SK-N-MC (cell line): Measurements from ENCODE around the gene PEX14.

Source experiments
- DNase-seq: peaks from one replicate; pipeline ENCODE4 v3.0.0-alpha.2; 2011; ENCODE audit warnings: low read depth, low spot score
- H3K27ac ChIP-seq: fragments of 200-600 bp; sonication (generic); 2 replicates; pipeline ENCODE4 v1.5.1; 2016; ENCODE audit warnings: mixed run types
- H3K36me3 ChIP-seq: fragments of 200-600 bp; sonication (generic); 2 replicates; pipeline ENCODE4 v1.6.1; 2017; ENCODE audit warnings: antibody characterized with exemption, low read length, mixed read lengths; ENCODE audit not compliant: insufficient read depth
- H3K4me3 ChIP-seq: fragments of 200-600 bp; sonication (generic); 2 replicates; pipeline ENCODE4 v1.5.1; 2016
- H3K9ac ChIP-seq: fragments of 200-600 bp; sonication (generic); 2 replicates; pipeline ENCODE4 v1.8.0; 2017; ENCODE audit warnings: mixed run types, mixed read lengths; ENCODE audit not compliant: insufficient read length
- H3K9me3 ChIP-seq: fragments of 200-600 bp; sonication (generic); 2 replicates; pipeline ENCODE4 v1.6.1; 2017; ENCODE audit warnings: low read depth, mild to moderate bottlenecking, antibody characterized with exemption, low read length, moderate library complexity, mixed read lengths
- EZH2 ChIP-seq: fragments of 200-600 bp; sonication (generic); IDR thresholded peaks from one replicate; pipeline ENCODE4 v1.6.1; 2017; ENCODE audit warnings: antibody characterized with exemption
- FOXP2 ChIP-seq: optimal IDR thresholded peaks from 2 replicates; pipeline ENCODE3; 2011; ENCODE audit warnings: mild to moderate bottlenecking, moderate library complexity; ENCODE audit not compliant: insufficient read depth; ENCODE audit errors: extremely low read length, control extremely low read depth
- POLR2AphosphoS5 ChIP-seq: IDR thresholded peaks from 2 replicates; pipeline ENCODE4 v1.6.1; 2012; ENCODE audit warnings: mild to moderate bottlenecking, low read depth, low read length, borderline replicate concordance

The PEX14 gene

DNA sequence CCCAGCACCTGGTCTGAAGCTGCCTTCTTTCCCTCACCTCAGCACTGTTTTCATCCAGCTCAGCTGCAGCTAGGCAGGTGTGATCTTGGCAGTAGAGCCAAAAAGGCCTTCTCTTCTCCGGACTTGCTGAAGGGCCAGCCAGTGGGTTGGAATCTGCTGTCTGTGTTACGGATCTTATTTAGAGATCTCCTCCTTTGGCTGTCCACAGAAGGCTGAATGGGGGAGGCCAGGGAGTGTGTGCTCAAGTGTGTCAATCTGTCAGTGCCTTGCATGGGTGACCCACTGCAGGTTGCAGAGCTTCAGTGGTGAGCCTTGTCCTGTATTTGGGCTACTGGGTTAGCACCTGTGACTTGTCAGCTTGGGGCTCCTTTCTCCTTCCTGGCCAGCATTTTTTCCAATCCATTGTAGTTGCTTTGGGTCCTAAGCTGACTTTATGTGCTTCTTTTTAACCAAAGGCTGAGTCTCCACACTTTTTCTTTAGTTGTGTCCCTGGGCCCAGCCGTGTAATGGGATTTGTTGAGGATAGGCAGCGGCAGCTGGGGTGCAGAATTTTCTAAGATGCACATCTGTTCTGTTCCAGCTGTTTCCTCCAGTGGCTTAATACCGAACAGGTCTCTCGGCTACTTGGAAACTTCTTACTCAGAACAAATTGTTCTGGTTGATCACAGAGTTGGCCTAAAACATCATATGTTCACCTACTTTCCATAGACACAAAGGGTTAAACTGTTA is 126.8 kb downstream of the PEX14 start:
- H3K4me3 ChIP-seq, result no peak overlapping the region
- H3K36me3 ChIP-seq, result no peaks in the 10 kb centered on the region; the same call in 1 of the 2 replicates
- no peak for TF ChIP-seq FOXP2
- TF ChIP-seq POLR2AphosphoS5, result no peak
- TF ChIP-seq EZH2, result no peak
- no peak overlapping the region for H3K27ac ChIP-seq
- H3K9me3 ChIP-seq, result no peaks in the 10 kb centered on the region
- H3K9ac ChIP-seq, result peak overlapping the region; percentile 23
- DNase-seq, result no peak

- Histone ChIP-seq H3K36me3 (no peaks in the 10 kb centered on the region; the same call in 1 of the 2 replicates), H3K4me3 (no peak overlapping the region), H3K27ac (no peak overlapping the region), H3K9ac (no peak overlapping the region), H3K9me3 (no peaks in the 10 kb centered on the region)
- no peak for DNase-seq
- TF ChIP-seq FOXP2 (no peak), POLR2AphosphoS5 (no peak), EZH2 (no peak)
Measured at GRCh38 chr1:10602936-10603335, 128.2 kb downstream of the PEX14 start.

DNA sequence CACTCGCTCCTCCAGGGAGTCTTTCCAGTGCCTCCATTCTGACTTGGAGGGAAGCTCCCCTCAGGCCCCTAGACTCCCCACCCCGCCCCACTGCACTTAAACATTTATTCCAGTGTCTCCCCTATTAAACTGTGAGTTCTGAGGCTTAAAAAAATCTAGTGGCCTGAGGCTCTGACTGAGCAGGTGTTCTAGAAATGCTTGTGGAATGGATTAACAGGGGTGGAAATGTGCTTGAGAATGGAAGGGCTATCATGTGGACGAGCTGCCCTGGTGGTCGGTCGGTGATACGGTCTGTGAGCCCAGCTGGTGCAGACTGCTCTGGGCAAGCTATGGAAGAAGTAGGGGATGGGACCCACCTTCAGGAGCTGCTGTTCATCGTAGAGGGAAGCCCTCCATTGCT is 130.2 kb downstream of the PEX14 start:
- TF ChIP-seq EZH2 (no peak), FOXP2 (no peak), POLR2AphosphoS5 (no peak)
- H3K36me3 ChIP-seq, result no peaks in the 10 kb centered on the region
- no peak overlapping the region for H3K9ac ChIP-seq
- DNase-seq, result no peak
- no peak overlapping the region for H3K4me3 ChIP-seq
- H3K27ac ChIP-seq, result no peak overlapping the region
- no peaks in the 10 kb centered on the region for H3K9me3 ChIP-seq

GRCh38 chr1:10606064-10606463 is 131.3 kb downstream of the PEX14 start:
- Histone ChIP-seq H3K9me3 (no peaks in the 10 kb centered on the region), H3K36me3 (no peaks in the 10 kb centered on the region), H3K4me3 (no peak overlapping the region), H3K27ac (0 out of 2 replicates have a peak overlapping the region, but pooled peaks have one; percentile 42), H3K9ac (no peak overlapping the region)
- DNase-seq, result no peak
- no peak for TF ChIP-seq POLR2AphosphoS5
- no peak for TF ChIP-seq EZH2
- TF ChIP-seq FOXP2, result no peak

DNA sequence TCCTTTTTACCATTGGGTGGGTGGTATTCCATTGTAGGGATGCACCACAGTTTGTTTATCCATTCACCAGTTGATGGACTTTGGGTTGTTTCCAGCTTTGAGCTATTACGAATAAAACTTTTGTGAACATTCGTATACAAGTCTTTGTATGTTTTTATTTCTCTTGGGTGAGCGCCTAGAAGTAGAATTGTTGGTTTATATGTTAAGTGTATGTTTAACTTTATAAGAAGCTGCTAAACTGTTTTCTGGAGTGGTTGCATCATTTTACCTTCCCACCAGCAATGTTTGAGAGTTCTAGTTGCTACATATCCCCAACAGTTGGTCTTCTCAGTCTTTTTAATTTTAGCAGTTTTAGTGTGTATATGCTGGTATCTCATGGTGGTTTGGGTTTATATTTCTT is 132.5 kb downstream of the PEX14 start:
- TF ChIP-seq FOXP2 (no peak), POLR2AphosphoS5 (no peak), EZH2 (no peak)

GRCh38 chr1:10608690-10609089 is 133.9 kb downstream of the PEX14 start:
- no peaks in the 10 kb centered on the region for H3K36me3 ChIP-seq
- no peak for TF ChIP-seq FOXP2
- no peak for TF ChIP-seq POLR2AphosphoS5
- no peak for TF ChIP-seq EZH2

More for the DNA sequence above, 132.5 kb downstream of the PEX14 start:
- no peaks in the 10 kb centered on the region for H3K36me3 ChIP-seq
- H3K9me3 ChIP-seq, result no peaks in the 10 kb centered on the region
- H3K9ac ChIP-seq, result no peak overlapping the region
- H3K4me3 ChIP-seq, result no peak overlapping the region
- H3K27ac ChIP-seq, result peak overlapping the region; percentile 35
- no peak for DNase-seq

DNA sequence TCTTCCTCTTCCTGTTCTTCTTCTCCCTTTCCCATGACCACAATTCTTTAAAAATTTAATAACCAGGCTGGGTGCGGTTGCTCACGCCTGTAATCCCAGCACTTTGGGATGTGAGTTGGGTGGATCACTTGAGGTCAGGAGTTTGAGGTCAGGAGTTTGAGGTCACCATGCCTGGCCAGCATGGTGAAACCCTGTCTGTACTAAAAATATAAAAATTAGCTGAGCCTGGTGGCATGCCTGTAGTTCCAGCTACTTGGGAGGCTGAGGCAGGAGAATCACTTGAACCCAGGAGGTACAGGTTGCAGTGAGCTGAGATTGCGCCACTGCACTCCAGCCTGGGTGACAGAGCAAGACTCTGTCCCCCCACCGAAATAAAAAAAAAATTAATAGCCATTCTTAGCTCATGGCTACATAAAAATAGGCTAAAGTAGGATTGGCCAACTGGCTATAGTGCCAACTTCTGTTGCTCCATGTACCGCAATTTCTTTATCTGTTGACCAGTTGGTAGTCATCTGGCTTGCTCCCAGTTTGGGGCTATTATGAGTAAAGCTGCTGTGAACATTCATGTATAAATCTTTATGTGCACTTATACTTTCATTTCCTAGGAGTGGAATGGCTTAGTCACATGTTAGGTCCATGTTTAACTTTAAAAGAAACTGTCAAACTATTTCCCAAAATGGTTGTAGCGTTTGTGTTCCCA is 136.3 kb downstream of the PEX14 start:
- no peak for DNase-seq

More at GRCh38 chr1:10608690-10609089, 133.9 kb downstream of the PEX14 start:
- no peak overlapping the region for H3K27ac ChIP-seq
- H3K9me3 ChIP-seq, result no peaks in the 10 kb centered on the region
- no peak overlapping the region for H3K9ac ChIP-seq
- no peak for DNase-seq
- H3K4me3 ChIP-seq, result no peak overlapping the region

GRCh38 chr1:10612436-10613160 is 137.8 kb downstream of the PEX14 start:
- no peaks in the 10 kb centered on the region for H3K9me3 ChIP-seq
- no peak for DNase-seq
- no peaks in the 10 kb centered on the region for H3K36me3 ChIP-seq
- H3K4me3 ChIP-seq, result no peak overlapping the region
- H3K9ac ChIP-seq, result no peak overlapping the region
- TF ChIP-seq POLR2AphosphoS5 (no peak), EZH2 (no peak), FOXP2 (no peak)
- no peak overlapping the region for H3K27ac ChIP-seq

More for the DNA sequence above, 136.3 kb downstream of the PEX14 start:
- Histone ChIP-seq H3K9ac (no peak overlapping the region), H3K27ac (no peak overlapping the region), H3K9me3 (no peaks in the 10 kb centered on the region), H3K4me3 (no peak overlapping the region), H3K36me3 (no peaks in the 10 kb centered on the region)
- no peak for TF ChIP-seq FOXP2
- no peak for TF ChIP-seq EZH2
- TF ChIP-seq POLR2AphosphoS5, result no peak
